OCI-LY1 (cell line): ENCODE measurements around the gene DICER1.

Experiments used
- H2AFZ ChIP-seq: fragments of 200-600 bp; sonication (generic), shearing (Covaris generic); 2 replicates; pipeline ENCODE4 v1.6.0; 2014; ENCODE audit warnings: antibody characterized with exemption, mild to moderate bottlenecking, low read length
- H3F3A ChIP-seq: fragments of 200-600 bp; sonication (generic), shearing (Covaris generic); 2 replicates; pipeline ENCODE4 v1.6.0; 2014; ENCODE audit warnings: mild to moderate bottlenecking, antibody characterized with exemption, low read length, moderate library complexity; ENCODE audit not compliant: insufficient read depth
- H3K27ac ChIP-seq: fragments of 200-600 bp; sonication (generic); 2 replicates; pipeline ENCODE4 v1.5.1; 2014; ENCODE audit warnings: low read length, mixed run types, mild to moderate bottlenecking, low read depth; ENCODE audit not compliant: poor library complexity, severe bottlenecking
- H3K27me3 ChIP-seq: fragments of 200-600 bp; sonication (generic); 2 replicates; pipeline ENCODE4 v1.6.0; 2014; ENCODE audit warnings: antibody characterized with exemption, mild to moderate bottlenecking, low read length, moderate library complexity; ENCODE audit not compliant: insufficient read depth
- H3K36me3 ChIP-seq: fragments of 200-600 bp; sonication (generic); 2 replicates; pipeline ENCODE4 v1.6.1; 2014; ENCODE audit warnings: mild to moderate bottlenecking, antibody characterized with exemption, low read length, moderate library complexity, mixed read lengths; ENCODE audit not compliant: insufficient read depth
- H3K4me1 ChIP-seq: fragments of 200-600 bp; sonication (generic); 2 replicates; pipeline ENCODE4 v1.5.1; 2014; ENCODE audit warnings: mild to moderate bottlenecking, low read length, moderate library complexity; ENCODE audit not compliant: insufficient read depth, severe bottlenecking
- H3K4me2 ChIP-seq: fragments of 200-600 bp; sonication (generic), shearing (Covaris generic); 2 replicates; pipeline ENCODE4 v1.6.1; 2014; ENCODE audit warnings: low read length
- H3K4me3 ChIP-seq: fragments of 200-600 bp; sonication (generic); 2 replicates; pipeline ENCODE4 v1.5.1; 2014; ENCODE audit warnings: low read length, low read depth, mild to moderate bottlenecking, mixed read lengths; ENCODE audit not compliant: poor library complexity, severe bottlenecking
- H3K79me2 ChIP-seq: fragments of 200-600 bp; shearing (Covaris generic); 2 replicates; pipeline ENCODE4 v1.6.1; 2016; ENCODE audit warnings: mixed run types, low read length, mixed read lengths; ENCODE audit not compliant: insufficient read depth
- H3K9ac ChIP-seq: fragments of 200-600 bp; sonication (generic), shearing (Covaris generic); 2 replicates; pipeline ENCODE4 v1.6.1; 2014; ENCODE audit warnings: mild to moderate bottlenecking, low read length, mixed read lengths
- H3K9me2 ChIP-seq: fragments of 200-600 bp; sonication (generic), shearing (Covaris generic); 2 replicates; pipeline ENCODE4 v1.6.1; 2014; ENCODE audit warnings: low read depth, mild to moderate bottlenecking, low read length, mixed read lengths
- H3K9me3 ChIP-seq: fragments of 200-600 bp; shearing (Covaris generic); 2 replicates; pipeline ENCODE4 v1.6.1; 2014; ENCODE audit warnings: low read length, mixed read lengths
- H4K20me1 ChIP-seq: fragments of 200-600 bp; sonication (generic), shearing (Covaris generic); 2 replicates; pipeline ENCODE4 v1.6.0; 2016; ENCODE audit warnings: mild to moderate bottlenecking, low read length; ENCODE audit not compliant: insufficient read depth
- CTCF ChIP-seq: fragments of 200-600 bp; sonication (generic), shearing (Covaris generic); IDR thresholded peaks from 2 replicates; pipeline ENCODE4 v1.5.1; 2017; ENCODE audit warnings: mild to moderate bottlenecking, antibody characterized with exemption, low read length, moderate library complexity, mixed read lengths
- EZH2 ChIP-seq: fragments of 200-600 bp; sonication (generic), shearing (Covaris generic); IDR thresholded peaks from 2 replicates; pipeline ENCODE4 v1.8.0; 2017; ENCODE audit warnings: borderline replicate concordance, mixed run types, mild to moderate bottlenecking, antibody characterized with exemption, low read length, moderate library complexity, mixed read lengths

The DICER1 gene

GRCh38 chr14:95069018-95069417 is 88.3 kb downstream of the DICER1 start:
- H3K4me3 ChIP-seq: no peak overlapping the region
- no peaks in the 10 kb centered on the region for H3K9me2 ChIP-seq
- no peaks in the 10 kb centered on the region for H3K27me3 ChIP-seq
- no peaks in the 10 kb centered on the region for H3K36me3 ChIP-seq
- no peak overlapping the region for H3K4me2 ChIP-seq
- no peaks in the 10 kb centered on the region for H3K4me1 ChIP-seq
- no peaks in the 10 kb centered on the region for H3K79me2 ChIP-seq
- no peak overlapping the region for H2AFZ ChIP-seq
- no peaks in the 10 kb centered on the region for H3K9me3 ChIP-seq
- no peak overlapping the region for H3K9ac ChIP-seq
- H4K20me1 ChIP-seq: no peaks in the 10 kb centered on the region
- H3K27ac ChIP-seq: no peak overlapping the region
- no peaks in the 10 kb centered on the region for H3F3A ChIP-seq
- TF ChIP-seq EZH2: no peak

GRCh38 chr14:95068521-95068920 is 88.8 kb downstream of the DICER1 start:
- H4K20me1 ChIP-seq: no peaks in the 10 kb centered on the region
- no peak for TF ChIP-seq EZH2
- TF ChIP-seq CTCF: no peak

DNA sequence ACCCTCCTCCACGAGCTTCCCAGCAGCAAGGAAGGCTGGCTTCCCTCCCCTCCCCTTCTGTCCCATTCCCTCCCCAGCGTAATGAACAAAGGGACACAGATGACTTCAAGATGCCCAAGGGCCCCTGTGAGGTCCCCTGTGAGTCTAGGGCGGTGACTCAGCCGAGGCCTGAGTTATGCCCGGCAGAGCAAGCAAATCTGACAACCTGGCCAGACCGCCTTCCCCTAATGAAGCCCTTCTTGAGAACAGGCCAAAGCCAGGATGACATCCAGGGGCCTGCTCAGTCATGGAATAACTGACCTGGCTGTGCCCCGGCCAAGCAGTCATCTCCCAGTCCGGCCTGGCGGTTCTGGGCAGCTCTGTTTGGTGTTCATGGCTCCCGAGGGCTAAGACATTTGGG is 89.2 kb downstream of the DICER1 start:
- Histone ChIP-seq H3K36me3 (no peaks in the 10 kb centered on the region), H3K79me2 (no peaks in the 10 kb centered on the region), H3K27me3 (no peaks in the 10 kb centered on the region; the same call in 1 of the 2 replicates), H2AFZ (no peak overlapping the region), H3K9ac (no peak overlapping the region), H4K20me1 (no peaks in the 10 kb centered on the region), H3K4me3 (no peak overlapping the region), H3K9me2 (no peaks in the 10 kb centered on the region), H3K4me1 (no peaks in the 10 kb centered on the region), H3K9me3 (no peaks in the 10 kb centered on the region), H3K27ac (no peak overlapping the region), H3F3A (no peaks in the 10 kb centered on the region), H3K4me2 (no peak overlapping the region)
- no peak for TF ChIP-seq CTCF
- no peak for TF ChIP-seq EZH2

More at GRCh38 chr14:95068521-95068920, 88.8 kb downstream of the DICER1 start:
- Histone ChIP-seq H3K36me3 (no peaks in the 10 kb centered on the region), H3F3A (no peaks in the 10 kb centered on the region), H3K4me1 (no peaks in the 10 kb centered on the region), H3K27ac (no peak overlapping the region), H3K9me2 (no peaks in the 10 kb centered on the region), H3K27me3 (no peaks in the 10 kb centered on the region; the same call in 1 of the 2 replicates), H2AFZ (no peak overlapping the region), H3K79me2 (no peaks in the 10 kb centered on the region), H3K4me2 (no peak overlapping the region), H3K9me3 (no peaks in the 10 kb centered on the region), H3K9ac (no peak overlapping the region), H3K4me3 (no peak overlapping the region)

- no peak overlapping the region for H3K27ac ChIP-seq
- H3K4me3 ChIP-seq: no peak overlapping the region
- H2AFZ ChIP-seq: no peak overlapping the region
- no peaks in the 10 kb centered on the region for H3K9me3 ChIP-seq
- no peak for TF ChIP-seq EZH2
- TF ChIP-seq CTCF: no peak
- H3K9me2 ChIP-seq: no peaks in the 10 kb centered on the region
- H3K9ac ChIP-seq: no peak overlapping the region
- no peak overlapping the region for H3K4me2 ChIP-seq
- no peaks in the 10 kb centered on the region for H3K4me1 ChIP-seq
- H3K36me3 ChIP-seq: no peaks in the 10 kb centered on the region
- H4K20me1 ChIP-seq: no peaks in the 10 kb centered on the region
- no peaks in the 10 kb centered on the region; the same call in 1 of the 2 replicates for H3K27me3 ChIP-seq
- no peaks in the 10 kb centered on the region for H3F3A ChIP-seq
- H3K79me2 ChIP-seq: no peaks in the 10 kb centered on the region
Measured at GRCh38 chr14:95067526-95067925, 89.8 kb downstream of the DICER1 start.
